OCI-LY1 (cell line): Measurements from ENCODE around the gene CACHD1.

Experiments
- H2AFZ ChIP-seq: fragments of 200-600 bp; sonication (generic), shearing (Covaris generic); 2 replicates; pipeline ENCODE4 v1.6.0; 2014; ENCODE audit warnings: antibody characterized with exemption, mild to moderate bottlenecking, low read length
- H3F3A ChIP-seq: fragments of 200-600 bp; sonication (generic), shearing (Covaris generic); 2 replicates; pipeline ENCODE4 v1.6.0; 2014; ENCODE audit warnings: mild to moderate bottlenecking, antibody characterized with exemption, low read length, moderate library complexity; ENCODE audit not compliant: insufficient read depth
- H3K27ac ChIP-seq: fragments of 200-600 bp; sonication (generic); 2 replicates; pipeline ENCODE4 v1.5.1; 2014; ENCODE audit warnings: low read length, mixed run types, mild to moderate bottlenecking, low read depth; ENCODE audit not compliant: poor library complexity, severe bottlenecking
- H3K27me3 ChIP-seq: fragments of 200-600 bp; sonication (generic); 2 replicates; pipeline ENCODE4 v1.6.0; 2014; ENCODE audit warnings: antibody characterized with exemption, mild to moderate bottlenecking, low read length, moderate library complexity; ENCODE audit not compliant: insufficient read depth
- H3K36me3 ChIP-seq: fragments of 200-600 bp; sonication (generic); 2 replicates; pipeline ENCODE4 v1.6.1; 2014; ENCODE audit warnings: mild to moderate bottlenecking, antibody characterized with exemption, low read length, moderate library complexity, mixed read lengths; ENCODE audit not compliant: insufficient read depth
- H3K4me1 ChIP-seq: fragments of 200-600 bp; sonication (generic); 2 replicates; pipeline ENCODE4 v1.5.1; 2014; ENCODE audit warnings: mild to moderate bottlenecking, low read length, moderate library complexity; ENCODE audit not compliant: insufficient read depth, severe bottlenecking
- H3K4me2 ChIP-seq: fragments of 200-600 bp; sonication (generic), shearing (Covaris generic); 2 replicates; pipeline ENCODE4 v1.6.1; 2014; ENCODE audit warnings: low read length
- H3K4me3 ChIP-seq: fragments of 200-600 bp; sonication (generic); 2 replicates; pipeline ENCODE4 v1.5.1; 2014; ENCODE audit warnings: low read length, low read depth, mild to moderate bottlenecking, mixed read lengths; ENCODE audit not compliant: poor library complexity, severe bottlenecking
- H3K79me2 ChIP-seq: fragments of 200-600 bp; shearing (Covaris generic); 2 replicates; pipeline ENCODE4 v1.6.1; 2016; ENCODE audit warnings: mixed run types, low read length, mixed read lengths; ENCODE audit not compliant: insufficient read depth
- H3K9ac ChIP-seq: fragments of 200-600 bp; sonication (generic), shearing (Covaris generic); 2 replicates; pipeline ENCODE4 v1.6.1; 2014; ENCODE audit warnings: mild to moderate bottlenecking, low read length, mixed read lengths
- H3K9me2 ChIP-seq: fragments of 200-600 bp; sonication (generic), shearing (Covaris generic); 2 replicates; pipeline ENCODE4 v1.6.1; 2014; ENCODE audit warnings: low read depth, mild to moderate bottlenecking, low read length, mixed read lengths
- H3K9me3 ChIP-seq: fragments of 200-600 bp; shearing (Covaris generic); 2 replicates; pipeline ENCODE4 v1.6.1; 2014; ENCODE audit warnings: low read length, mixed read lengths
- H4K20me1 ChIP-seq: fragments of 200-600 bp; sonication (generic), shearing (Covaris generic); 2 replicates; pipeline ENCODE4 v1.6.0; 2016; ENCODE audit warnings: mild to moderate bottlenecking, low read length; ENCODE audit not compliant: insufficient read depth
- CTCF ChIP-seq: fragments of 200-600 bp; sonication (generic), shearing (Covaris generic); IDR thresholded peaks from 2 replicates; pipeline ENCODE4 v1.5.1; 2017; ENCODE audit warnings: mild to moderate bottlenecking, antibody characterized with exemption, low read length, moderate library complexity, mixed read lengths
- EZH2 ChIP-seq: fragments of 200-600 bp; sonication (generic), shearing (Covaris generic); IDR thresholded peaks from 2 replicates; pipeline ENCODE4 v1.8.0; 2017; ENCODE audit warnings: borderline replicate concordance, mixed run types, mild to moderate bottlenecking, antibody characterized with exemption, low read length, moderate library complexity, mixed read lengths

Gene CACHD1

GRCh38 chr1:64564891-64565290, 95.0 kb downstream of the CACHD1 start:
- no peaks in the 10 kb centered on the region for H3F3A ChIP-seq
- no peak overlapping the region for H3K4me2 ChIP-seq
- H3K4me3 ChIP-seq: no peak overlapping the region
- H3K79me2 ChIP-seq: no peaks in the 10 kb centered on the region
- no peak overlapping the region for H3K27ac ChIP-seq
- no peaks in the 10 kb centered on the region for H3K9me2 ChIP-seq
- H2AFZ ChIP-seq: no peak overlapping the region
- no peaks in the 10 kb centered on the region for H3K36me3 ChIP-seq
- TF ChIP-seq EZH2 (no peak), CTCF (no peak)
- no peaks in the 10 kb centered on the region for H3K27me3 ChIP-seq
- H3K9ac ChIP-seq: no peak overlapping the region
- no peaks in the 10 kb centered on the region for H3K9me3 ChIP-seq
- H3K4me1 ChIP-seq: no peaks in the 10 kb centered on the region
- H4K20me1 ChIP-seq: no peaks in the 10 kb centered on the region

GRCh38 chr1:64567426-64568170, 97.7 kb downstream of the CACHD1 start:
- Histone ChIP-seq H3K27ac (no peak overlapping the region), H3K4me3 (no peak overlapping the region), H3K36me3 (no peaks in the 10 kb centered on the region), H3F3A (no peaks in the 10 kb centered on the region), H3K9me3 (no peaks in the 10 kb centered on the region), H3K27me3 (no peaks in the 10 kb centered on the region), H3K9me2 (no peaks in the 10 kb centered on the region), H2AFZ (no peak overlapping the region), H3K9ac (no peak overlapping the region), H3K4me2 (no peak overlapping the region), H4K20me1 (no peaks in the 10 kb centered on the region), H3K4me1 (no peaks in the 10 kb centered on the region), H3K79me2 (no peaks in the 10 kb centered on the region)
- TF ChIP-seq CTCF (no peak), EZH2 (no peak)

- no peak overlapping the region for H3K27ac ChIP-seq
- no peak overlapping the region for H2AFZ ChIP-seq
Observed at GRCh38 chr1:64568171-64568450, 98.2 kb downstream of the CACHD1 start.

More at GRCh38 chr1:64568171-64568450, 98.2 kb downstream of the CACHD1 start:
- H3K79me2 ChIP-seq: no peaks in the 10 kb centered on the region
- H3K4me2 ChIP-seq: no peak overlapping the region
- H3K9ac ChIP-seq: no peak overlapping the region
- no peaks in the 10 kb centered on the region for H3K9me3 ChIP-seq
- no peak for TF ChIP-seq CTCF
- no peak for TF ChIP-seq EZH2
- H4K20me1 ChIP-seq: no peaks in the 10 kb centered on the region
- H3K36me3 ChIP-seq: no peaks in the 10 kb centered on the region
- H3K4me1 ChIP-seq: no peaks in the 10 kb centered on the region
- no peaks in the 10 kb centered on the region for H3F3A ChIP-seq
- H3K9me2 ChIP-seq: no peaks in the 10 kb centered on the region
- no peak overlapping the region for H3K4me3 ChIP-seq
- H3K27me3 ChIP-seq: no peaks in the 10 kb centered on the region
